Activated T-cell treated with anti-CD3 and anti-CD28 coated beads, Interleukin-2, amount 50 U/mL, for 24 hours (primary cell): ENCODE measurements around the gene MMEL1.
"Not testable (repeated sequence)": the region's sequence is repeated elsewhere in the genome, so short reads cannot be mapped to it uniquely, and the experiment has no call there.

ENCODE experiments used
- DNase-seq: peaks from one replicate; pipeline ENCODE4 v3.0.0-alpha.2; 2020
- H3K27ac Mint-ChIP-seq: 2 replicates; pipeline ENCODE4 v1.8.0; 2020; ENCODE audit warnings: mild to moderate bottlenecking, mixed read lengths
- H3K27me3 Mint-ChIP-seq: 2 replicates; pipeline ENCODE4 v1.8.0; 2020; ENCODE audit warnings: mixed read lengths
- H3K36me3 Mint-ChIP-seq: 2 replicates; pipeline ENCODE4 v1.8.0; 2020; ENCODE audit warnings: low read depth, mixed read lengths
- H3K4me1 Mint-ChIP-seq: 2 replicates; pipeline ENCODE4 v1.8.0; 2020; ENCODE audit warnings: low read depth, mixed read lengths
- H3K4me3 Mint-ChIP-seq: 2 replicates; pipeline ENCODE4 v1.8.0; 2020; ENCODE audit warnings: mild to moderate bottlenecking, moderate library complexity, mixed read lengths
- H3K9me3 Mint-ChIP-seq: 2 replicates; pipeline ENCODE4 v1.8.0; 2020; ENCODE audit warnings: mixed read lengths

Gene MMEL1

DNA sequence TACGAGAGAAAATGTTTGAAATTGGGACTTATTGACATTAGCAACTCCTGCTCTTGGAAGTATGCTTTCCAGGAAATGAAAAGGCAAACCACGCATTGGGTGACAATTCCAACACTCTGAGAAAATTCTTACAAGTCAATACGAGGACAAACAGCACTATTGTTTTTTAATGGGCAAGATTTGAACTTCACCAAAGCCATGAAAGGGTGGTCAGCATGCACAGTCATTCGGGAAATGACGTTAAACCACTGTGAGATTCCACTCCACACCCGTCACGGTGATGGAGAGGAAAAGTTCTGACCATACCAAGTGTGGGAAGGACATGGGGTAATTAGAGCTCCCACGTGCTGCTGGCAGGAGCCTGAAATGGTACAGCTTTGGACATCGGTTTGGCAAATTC is 58.5 kb downstream of the MMEL1 start:
- no peaks in the 10 kb centered on the region for H3K36me3 Mint-ChIP-seq
- H3K27me3 Mint-ChIP-seq, result no peaks in the 10 kb centered on the region
- no peak overlapping the region for H3K27ac Mint-ChIP-seq
- peaks cover 32% of the 10 kb centered on the region for H3K4me1 Mint-ChIP-seq
- peaks cover 21% of the 10 kb centered on the region for H3K9me3 Mint-ChIP-seq
- no peak overlapping the region for H3K4me3 Mint-ChIP-seq
- no peak for DNase-seq

DNA sequence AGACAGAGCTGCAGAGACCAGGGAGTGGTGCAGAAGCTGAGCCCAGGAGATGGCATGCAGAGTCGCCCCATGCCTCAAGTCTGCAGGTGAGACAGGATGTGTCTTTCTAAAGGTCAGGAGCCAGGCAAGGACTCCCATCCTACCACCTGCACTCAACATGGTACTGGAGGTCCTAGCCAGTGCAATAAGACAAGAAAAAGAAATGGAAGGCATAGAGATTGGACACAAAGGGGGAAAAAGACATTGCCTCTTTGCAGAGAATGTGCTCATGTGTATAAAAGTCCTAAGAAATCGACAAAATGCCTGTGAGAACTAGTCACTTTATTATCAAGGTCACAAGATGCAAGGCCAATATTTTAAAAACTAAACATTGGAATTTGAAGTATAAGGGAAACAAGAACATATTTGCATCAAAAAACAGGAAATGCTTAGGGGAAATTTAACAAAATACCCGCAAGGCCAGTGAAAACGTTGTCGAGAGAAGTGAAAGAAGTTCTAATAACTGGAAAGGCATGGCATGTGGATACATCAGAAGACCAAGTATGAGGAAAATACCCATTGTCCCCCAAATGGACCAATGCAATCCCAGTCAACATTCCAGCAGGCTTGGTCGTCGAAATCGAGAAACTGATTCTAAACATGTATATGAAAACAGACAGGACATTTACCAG is 59.4 kb downstream of the MMEL1 start:
- Mint-ChIP-seq H3K36me3 (no peaks in the 10 kb centered on the region), H3K27me3 (no peaks in the 10 kb centered on the region), H3K4me3 (no peak overlapping the region), H3K9me3 (peaks cover 18% of the 10 kb centered on the region), H3K27ac (no peak overlapping the region), H3K4me1 (peaks cover 24% of the 10 kb centered on the region)
- no peak for DNase-seq

DNA sequence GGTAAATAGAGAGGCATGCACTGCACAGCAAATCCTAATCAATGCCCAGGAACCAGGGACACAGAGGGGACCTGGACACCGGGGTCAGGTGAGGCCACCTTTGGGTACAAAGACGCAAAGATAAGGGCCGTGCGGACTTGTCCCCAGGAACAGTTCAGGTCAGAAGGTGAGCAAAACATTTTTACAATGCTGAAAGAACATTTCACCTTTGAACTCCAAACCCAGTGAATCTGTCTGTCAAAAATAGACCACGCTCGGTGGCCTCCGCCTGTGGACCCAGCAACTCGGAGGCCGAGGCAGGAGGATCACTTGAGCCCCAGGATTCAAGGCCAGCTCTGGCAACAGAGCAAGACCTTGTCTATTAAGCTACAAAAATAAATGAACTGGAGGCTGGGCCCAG is 61.5 kb downstream of the MMEL1 start:
- H3K27me3 Mint-ChIP-seq, result no peaks in the 10 kb centered on the region
- peaks cover 8% of the 10 kb centered on the region for H3K4me1 Mint-ChIP-seq
- no peaks in the 10 kb centered on the region for H3K36me3 Mint-ChIP-seq
- H3K9me3 Mint-ChIP-seq, result peaks cover 18% of the 10 kb centered on the region
- no peak for DNase-seq
- no peak overlapping the region for H3K4me3 Mint-ChIP-seq
- no peak overlapping the region for H3K27ac Mint-ChIP-seq

- Mint-ChIP-seq H3K9me3 (peaks cover 18% of the 10 kb centered on the region), H3K4me3 (no peak overlapping the region), H3K27me3 (no peaks in the 10 kb centered on the region), H3K4me1 (peaks cover 3% of the 10 kb centered on the region), H3K36me3 (no peaks in the 10 kb centered on the region), H3K27ac (no peak overlapping the region)
- no peak for DNase-seq
Measured at GRCh38 chr1:2570332-2570731, 62.5 kb downstream of the MMEL1 start.

- not testable (repeated sequence) for H3K27me3 Mint-ChIP-seq, H3K27ac Mint-ChIP-seq, H3K36me3 Mint-ChIP-seq, DNase-seq, H3K4me3 Mint-ChIP-seq, H3K4me1 Mint-ChIP-seq
- H3K9me3 Mint-ChIP-seq, result peaks cover 18% of the 10 kb centered on the region
Measured at GRCh38 chr1:2569703-2570102, 63.1 kb downstream of the MMEL1 start.

DNA sequence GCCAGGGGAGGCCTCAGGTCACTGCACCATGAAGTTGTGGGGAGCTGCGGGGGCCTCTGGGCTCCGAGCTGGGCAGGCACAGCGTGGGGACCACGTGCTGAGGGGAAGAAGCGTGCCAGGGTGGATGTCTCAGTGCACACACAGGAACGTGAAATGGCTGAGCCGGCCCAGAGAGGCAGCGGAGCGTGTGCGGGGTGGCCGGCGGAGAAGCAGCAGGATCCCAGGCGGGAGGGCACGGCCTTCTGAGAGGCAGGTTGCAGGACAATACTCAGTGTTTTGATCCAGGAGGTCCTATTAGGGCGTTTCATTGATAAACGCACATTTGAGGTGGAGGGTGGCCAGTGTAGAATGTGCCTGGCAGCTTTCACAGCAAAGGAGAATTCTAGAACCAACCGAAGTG is 63.8 kb downstream of the MMEL1 start:
- no peak for DNase-seq
- Mint-ChIP-seq H3K27me3 (no peaks in the 10 kb centered on the region), H3K36me3 (no peaks in the 10 kb centered on the region), H3K4me3 (no peak overlapping the region), H3K4me1 (peaks cover 1% of the 10 kb centered on the region), H3K27ac (peak overlapping the region; percentile 61), H3K9me3 (peaks cover 14% of the 10 kb centered on the region)

GRCh38 chr1:2568187-2568816 is 64.5 kb downstream of the MMEL1 start:
- not testable (repeated sequence) for H3K4me3 Mint-ChIP-seq, H3K27me3 Mint-ChIP-seq, H3K9me3 Mint-ChIP-seq, DNase-seq, H3K36me3 Mint-ChIP-seq, H3K4me1 Mint-ChIP-seq, H3K27ac Mint-ChIP-seq

DNA sequence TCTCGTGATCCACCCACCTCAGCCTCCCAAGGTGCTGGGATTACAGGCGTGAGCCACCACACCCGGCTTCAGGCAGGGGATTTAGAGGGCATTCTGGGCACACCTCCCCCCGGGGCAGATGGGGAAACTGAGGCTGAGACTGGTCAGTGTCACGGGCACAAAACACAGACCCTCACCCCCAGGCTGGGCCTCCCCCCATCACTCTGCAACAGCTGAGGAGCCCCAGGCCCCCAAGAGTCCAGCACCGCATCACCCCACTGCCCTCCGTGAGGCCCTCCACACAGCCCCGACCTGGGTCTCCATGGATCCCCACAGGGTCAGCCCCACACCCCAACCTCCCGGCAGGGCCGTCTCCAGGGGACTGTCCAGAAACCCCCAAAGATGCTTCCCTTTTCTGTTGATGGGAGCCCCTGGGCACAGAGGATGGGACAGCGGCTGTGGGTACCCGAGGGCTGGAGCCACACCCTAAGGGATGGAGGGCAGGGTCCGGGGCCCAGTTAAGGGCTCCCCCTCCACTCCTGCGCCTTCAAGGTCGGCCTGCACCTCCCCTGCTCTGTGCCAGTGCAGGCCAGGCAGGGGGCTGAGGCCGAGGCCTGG is 65.6 kb downstream of the MMEL1 start:
- no peaks in the 10 kb centered on the region for H3K27me3 Mint-ChIP-seq
- H3K36me3 Mint-ChIP-seq, result peaks cover 15% of the 10 kb centered on the region
- no peaks in the 10 kb centered on the region for H3K9me3 Mint-ChIP-seq
- H3K4me3 Mint-ChIP-seq, result no peak overlapping the region
- H3K4me1 Mint-ChIP-seq, result peaks cover 1% of the 10 kb centered on the region
- H3K27ac Mint-ChIP-seq, result no peak overlapping the region
- DNase-seq, result no peak

GRCh38 chr1:2566101-2567045 is 66.4 kb downstream of the MMEL1 start:
- peaks cover 22% of the 10 kb centered on the region for H3K36me3 Mint-ChIP-seq
- no peak overlapping the region for H3K27ac Mint-ChIP-seq
- peaks cover 1% of the 10 kb centered on the region for H3K4me1 Mint-ChIP-seq
- H3K27me3 Mint-ChIP-seq, result no peaks in the 10 kb centered on the region
- H3K9me3 Mint-ChIP-seq, result no peaks in the 10 kb centered on the region
- DNase-seq, result no peak
- H3K4me3 Mint-ChIP-seq, result no peak overlapping the region

DNA sequence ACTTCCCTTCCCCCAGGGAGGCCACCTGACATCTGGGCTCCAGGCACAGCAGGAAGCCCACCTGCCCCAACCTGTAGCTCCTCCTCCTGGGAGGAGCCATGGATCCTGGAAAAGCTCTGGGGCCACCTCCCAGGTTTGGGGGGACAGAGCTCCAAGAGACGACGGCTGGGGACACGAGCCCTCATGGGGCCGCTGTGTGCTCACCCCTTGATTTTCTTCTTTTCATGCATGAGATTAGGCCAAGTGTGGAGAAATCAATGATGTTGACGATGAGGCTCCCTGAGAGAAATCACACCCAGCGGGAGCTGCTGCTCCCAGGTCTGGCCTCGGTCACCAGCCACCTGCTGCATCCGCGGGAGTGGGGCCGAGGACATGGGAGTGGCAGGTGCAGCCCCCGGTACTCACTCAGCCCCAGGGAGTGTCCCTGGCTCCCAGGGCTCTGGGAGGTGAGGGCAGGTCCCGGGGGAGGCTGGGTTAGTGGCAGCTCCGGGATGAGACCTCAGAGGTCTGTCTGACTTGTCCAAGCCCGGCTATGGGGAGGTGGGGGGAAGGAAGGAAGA is 67.9 kb downstream of the MMEL1 start:
- H3K36me3 Mint-ChIP-seq, result peaks cover 35% of the 10 kb centered on the region
- no peaks in the 10 kb centered on the region for H3K9me3 Mint-ChIP-seq
- no peak overlapping the region for H3K27ac Mint-ChIP-seq
- DNase-seq, result no peak
- H3K4me1 Mint-ChIP-seq, result peaks cover 5% of the 10 kb centered on the region
- no peak overlapping the region for H3K4me3 Mint-ChIP-seq
- no peaks in the 10 kb centered on the region for H3K27me3 Mint-ChIP-seq

GRCh38 chr1:2564006-2564814 is 68.6 kb downstream of the MMEL1 start:
- Mint-ChIP-seq H3K27ac (no peak overlapping the region), H3K36me3 (peaks cover 41% of the 10 kb centered on the region), H3K27me3 (no peaks in the 10 kb centered on the region), H3K4me1 (peaks cover 9% of the 10 kb centered on the region), H3K4me3 (no peak overlapping the region), H3K9me3 (no peaks in the 10 kb centered on the region)
- DNase-seq, result no peak

GRCh38 chr1:2563205-2563604 is 69.6 kb downstream of the MMEL1 start:
- Mint-ChIP-seq H3K4me3 (no peak overlapping the region), H3K27ac (peak overlapping the region; percentile 37)

GRCh38 chr1:2561898-2562895 is 70.6 kb downstream of the MMEL1 start:
- H3K9me3 Mint-ChIP-seq, result no peaks in the 10 kb centered on the region
- peak; percentile 54 for DNase-seq
- H3K27ac Mint-ChIP-seq, result peak overlapping the region; percentile 11
- peaks cover 22% of the 10 kb centered on the region for H3K4me1 Mint-ChIP-seq
- no peak overlapping the region for H3K4me3 Mint-ChIP-seq
- H3K36me3 Mint-ChIP-seq, result peaks cover 60% of the 10 kb centered on the region
- H3K27me3 Mint-ChIP-seq, result no peaks in the 10 kb centered on the region

More at GRCh38 chr1:2563205-2563604, 69.6 kb downstream of the MMEL1 start:
- no peak for DNase-seq
- Mint-ChIP-seq H3K36me3 (peaks cover 51% of the 10 kb centered on the region), H3K27me3 (no peaks in the 10 kb centered on the region), H3K4me1 (peaks cover 15% of the 10 kb centered on the region), H3K9me3 (no peaks in the 10 kb centered on the region)
